HG02678 (cell line): ENCODE measurements around the gene SMIM1.

Source experiments
- ATAC-seq: cut with Tn5 transposase; IDR thresholded peaks from one replicate; pipeline ENCODE4 v1.9.1; 2021; ENCODE audit warnings: mild to moderate bottlenecking, moderate library complexity; ENCODE audit not compliant: unreplicated experiment

Gene SMIM1

GRCh38 chr1:3775490-3776230 lies 3.1 kb downstream of the SMIM1 start:
- no peak for ATAC-seq

DNA sequence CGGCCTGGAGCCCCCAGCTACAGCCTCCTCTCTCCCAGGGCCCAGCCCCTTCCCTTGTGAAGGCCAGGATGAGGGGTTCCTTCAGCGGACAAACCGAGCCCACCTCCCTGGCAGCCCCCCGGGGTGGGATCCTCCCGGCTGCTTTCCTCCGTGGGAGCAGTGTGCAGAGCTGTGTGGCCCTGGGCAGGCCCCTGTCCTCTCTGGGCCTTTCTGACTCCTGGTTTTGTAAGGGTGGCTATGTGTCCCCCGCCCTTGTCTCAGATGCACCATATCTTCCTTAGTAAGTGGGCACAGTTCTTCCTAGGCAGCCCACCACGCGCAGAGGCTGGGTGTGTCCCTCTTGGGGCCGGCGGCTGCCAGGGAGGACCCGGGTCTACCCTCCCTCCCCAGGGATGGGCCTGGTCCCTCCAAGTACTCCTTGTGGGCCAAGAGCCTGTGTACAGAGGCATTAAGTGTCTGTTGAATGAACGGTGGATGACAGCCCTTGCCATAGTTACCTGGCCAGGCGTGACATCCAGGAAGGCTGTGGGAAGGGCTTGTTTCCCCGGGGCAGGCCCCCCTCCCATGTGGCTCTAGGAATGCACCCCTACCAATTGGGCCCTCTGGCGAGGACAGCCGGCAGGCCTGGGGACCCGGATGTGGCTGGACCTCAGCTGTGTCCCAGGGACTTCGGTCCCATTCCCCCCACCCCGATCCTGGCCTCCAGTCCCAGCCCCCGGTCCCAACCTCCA lies 3.8 kb downstream of the SMIM1 start:
- no peak for ATAC-seq

DNA sequence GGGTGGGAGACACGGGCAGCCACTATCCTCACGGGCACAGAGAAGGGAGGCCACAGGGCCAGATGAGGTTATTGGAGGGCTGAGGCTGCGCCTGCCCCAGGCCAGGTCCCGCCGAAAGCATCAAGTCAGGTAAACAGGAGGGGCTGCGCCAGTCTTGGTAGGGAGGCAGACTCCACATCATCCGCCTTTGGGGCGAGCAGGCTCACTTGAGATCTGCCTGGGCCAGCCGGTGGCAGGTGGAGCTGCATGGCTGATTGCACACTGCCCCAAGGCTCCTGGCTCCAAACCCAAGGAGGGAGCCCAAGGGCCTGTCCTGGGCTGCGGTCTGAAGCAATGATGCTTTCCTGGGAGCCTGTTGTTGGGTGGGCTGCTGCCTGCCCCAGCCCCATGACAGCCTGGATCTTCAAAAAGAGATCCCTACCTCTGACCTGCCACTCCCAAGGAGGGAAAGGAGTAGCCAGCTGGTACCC lies 4.6 kb downstream of the SMIM1 start:
- ATAC-seq, result no peak

- no peak for ATAC-seq
Observed at GRCh38 chr1:3777647-3778589, 5.4 kb downstream of the SMIM1 start.

- no peak for ATAC-seq
Observed at GRCh38 chr1:3778590-3779264, 6.2 kb downstream of the SMIM1 start.

DNA sequence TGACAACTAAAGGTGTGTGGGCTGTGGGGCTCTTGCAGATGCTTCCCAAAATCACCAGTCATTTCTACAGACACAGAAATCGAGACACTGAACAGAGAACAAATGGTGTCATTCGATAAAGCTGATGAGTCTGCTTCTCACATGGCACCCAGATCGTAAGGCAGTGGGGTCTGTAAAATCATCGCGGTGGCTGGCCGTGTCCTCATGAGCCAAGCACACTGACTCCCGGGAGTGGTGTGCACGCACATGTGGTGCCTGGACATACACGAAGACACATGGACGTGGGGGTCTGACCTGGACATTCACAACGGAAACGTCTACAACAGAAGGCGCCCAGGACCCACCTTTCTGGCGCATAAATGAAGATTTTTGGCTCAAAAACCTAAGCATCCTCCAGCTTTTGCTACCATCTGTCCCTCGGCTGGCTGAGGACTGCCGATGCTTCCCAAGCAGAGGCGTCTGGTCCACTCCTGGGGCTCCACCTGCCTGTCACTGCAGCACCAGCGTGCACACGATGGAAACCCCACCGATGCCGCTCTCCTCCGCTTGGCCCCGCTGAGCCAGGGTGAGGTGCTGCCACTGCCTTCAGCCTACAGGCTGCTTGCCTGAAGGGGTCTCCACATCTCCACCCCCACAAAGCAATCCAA lies 6.8 kb downstream of the SMIM1 start:
- no peak for ATAC-seq

DNA sequence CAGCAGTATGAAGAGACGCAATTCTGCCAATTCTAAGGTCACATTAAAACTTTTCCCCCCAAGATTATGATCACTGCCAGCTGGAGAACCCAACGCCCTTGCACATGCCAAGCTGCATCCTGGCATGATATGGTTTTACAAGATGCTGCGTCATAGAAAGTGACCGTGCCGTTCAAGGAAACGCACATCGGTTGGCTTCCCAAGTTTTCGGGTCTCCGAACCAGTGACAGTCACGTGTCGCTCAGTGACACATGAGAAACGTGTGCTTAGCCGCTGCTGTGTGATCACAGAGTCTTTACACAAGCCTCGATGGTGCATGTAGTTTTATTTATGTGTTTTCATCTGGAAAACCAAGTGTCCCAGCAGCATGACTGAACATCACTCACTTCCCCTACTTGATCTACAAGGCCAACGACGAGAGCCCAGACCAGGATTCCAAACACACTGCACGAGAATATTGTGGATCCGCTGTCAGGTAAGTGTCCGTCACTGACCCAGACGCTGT lies 7.4 kb downstream of the SMIM1 start:
- no peak for ATAC-seq

GRCh38 chr1:3780901-3781300 lies 8.4 kb downstream of the SMIM1 start:
- ATAC-seq, result no peak

DNA sequence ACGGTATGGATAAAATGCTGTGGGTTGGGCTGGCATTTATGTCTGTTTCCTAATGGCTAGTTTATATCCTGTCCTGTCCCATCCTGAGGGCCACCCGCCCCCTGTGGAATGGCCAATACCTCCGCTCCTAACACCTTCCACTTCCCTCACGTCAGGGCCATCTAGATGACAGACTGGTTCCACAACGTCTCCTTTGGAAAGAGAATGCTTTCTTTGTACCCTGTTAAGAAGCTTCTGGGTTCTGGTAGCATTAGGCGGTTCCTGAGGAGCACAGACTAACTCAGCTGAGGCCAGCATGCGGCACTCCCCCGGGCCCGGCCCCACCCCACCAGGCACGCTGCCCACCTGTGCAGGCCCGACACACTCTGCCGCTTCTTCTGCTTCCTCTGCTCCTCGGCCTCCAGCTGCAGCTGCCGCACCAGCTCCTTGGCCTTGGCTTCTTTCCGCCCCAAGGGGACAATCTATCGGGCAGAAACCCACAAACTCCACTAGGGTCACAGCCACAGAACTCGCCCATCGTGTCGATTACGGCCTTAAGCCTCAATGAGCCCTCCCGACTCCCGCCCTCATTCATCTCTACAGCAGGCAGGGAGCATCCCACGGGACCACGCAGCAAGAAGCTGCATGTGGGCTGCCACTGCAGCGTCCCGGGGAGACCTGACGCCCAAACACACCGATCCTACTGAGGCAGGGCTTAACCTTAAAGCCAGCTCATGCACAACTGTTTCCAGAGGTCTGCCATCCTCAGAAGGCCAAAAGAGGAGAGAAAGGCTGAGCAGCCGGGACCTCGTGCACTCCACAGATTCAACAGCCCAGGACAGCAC lies 11.3 kb downstream of the SMIM1 start:
- ATAC-seq, result no peak

DNA sequence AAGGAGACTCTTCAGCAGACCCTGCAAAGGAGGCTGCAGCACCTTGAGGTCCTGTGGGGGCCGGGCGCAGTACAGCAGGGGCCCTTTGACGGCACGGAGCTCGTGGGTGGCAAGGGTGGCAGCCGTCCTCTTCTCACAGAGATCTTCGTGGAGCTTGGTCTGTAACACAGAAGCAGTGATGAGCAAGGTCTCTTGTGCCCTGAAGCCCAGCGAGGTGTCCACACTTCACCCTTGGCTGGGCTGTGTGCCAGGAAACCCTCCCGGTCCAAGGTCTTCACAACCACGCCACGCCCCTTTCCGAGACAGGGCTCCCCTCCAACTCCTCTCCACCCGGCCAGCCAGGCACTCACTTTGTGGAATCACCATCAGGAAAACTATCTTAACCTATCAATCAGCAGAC lies 12.5 kb downstream of the SMIM1 start:
- ATAC-seq, result no peak

DNA sequence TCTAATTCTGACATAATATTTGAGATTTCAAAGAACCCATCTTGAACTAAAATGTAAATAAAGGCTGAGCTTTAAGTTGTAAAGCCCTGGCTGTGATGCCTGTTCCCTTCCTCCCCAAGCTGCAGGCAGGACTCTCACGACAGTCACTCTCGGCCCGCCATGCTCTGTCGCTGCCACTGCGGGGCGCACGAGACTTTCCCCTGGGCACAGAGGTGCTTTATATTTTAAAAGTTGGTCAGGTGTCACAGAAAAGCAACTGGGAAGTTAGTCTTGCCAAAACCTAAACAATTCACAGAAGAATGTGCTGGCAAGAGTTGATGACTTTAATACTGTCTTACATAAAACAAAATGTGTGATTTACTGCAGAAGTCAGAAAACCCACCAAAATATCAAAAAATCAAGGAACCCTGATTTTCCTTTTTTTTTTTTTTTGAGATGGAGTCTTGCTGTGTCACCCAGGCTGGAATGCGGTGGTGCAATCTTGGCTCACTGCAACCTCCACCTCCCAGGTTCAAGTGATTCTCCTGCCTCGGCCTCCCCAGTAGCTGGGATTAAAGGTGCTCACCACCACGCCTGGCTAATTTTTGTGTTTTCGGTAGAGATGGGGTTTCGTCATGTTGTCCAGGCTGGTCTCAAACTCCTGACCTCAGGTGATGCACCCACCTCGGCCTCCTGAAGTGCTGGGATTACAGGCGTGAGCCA lies 13.1 kb downstream of the SMIM1 start:
- no peak for ATAC-seq

DNA sequence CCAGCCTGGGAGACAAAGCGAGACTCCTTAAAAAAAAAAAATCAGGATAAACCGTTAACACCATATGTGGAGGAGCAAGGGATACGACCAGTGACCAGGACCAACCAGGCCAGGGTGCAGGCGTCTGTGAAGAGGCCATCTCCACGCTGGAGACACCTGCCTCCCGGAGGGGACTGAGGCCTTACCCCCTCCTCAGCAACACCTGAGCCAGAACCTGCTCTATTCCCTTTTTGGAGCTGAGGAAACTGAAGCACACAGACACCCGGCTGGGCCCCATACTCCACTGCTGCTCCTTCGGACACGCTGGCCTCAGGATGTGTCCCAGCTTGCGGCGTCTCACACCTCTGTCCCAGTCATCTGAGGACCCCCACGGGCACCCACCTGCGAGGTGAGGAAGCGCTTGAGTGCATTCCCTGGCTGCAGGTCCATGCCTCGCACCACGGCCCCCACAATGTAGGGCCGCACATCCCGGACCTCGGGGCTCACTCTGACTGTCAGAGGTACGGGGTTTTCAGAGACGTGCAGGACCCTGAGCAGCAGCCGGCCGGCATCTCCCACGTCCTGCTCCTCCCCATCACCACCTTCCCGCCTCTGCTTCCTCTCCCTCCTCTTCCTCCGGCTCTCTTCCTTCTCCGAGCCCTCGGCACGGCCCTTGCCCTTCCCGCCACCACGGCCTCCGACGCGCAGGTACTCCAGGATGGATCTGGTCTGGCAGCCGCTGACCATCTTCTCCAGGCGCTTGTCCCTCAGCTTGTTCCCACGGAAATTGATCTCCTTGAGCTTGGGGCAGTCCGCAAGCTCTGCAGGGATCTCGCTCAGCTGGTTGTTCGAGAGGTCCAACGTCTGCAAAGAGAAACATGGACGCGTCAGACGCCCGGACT lies 14.2 kb downstream of the SMIM1 start:
- ATAC-seq, result no peak

- no peak for ATAC-seq
Observed at GRCh38 chr1:3787349-3787715, 14.8 kb downstream of the SMIM1 start.

- no peak for ATAC-seq
Observed at GRCh38 chr1:3787745-3788605, 15.4 kb downstream of the SMIM1 start.

- ATAC-seq, result no peak
Observed at GRCh38 chr1:3788756-3789420, 16.3 kb downstream of the SMIM1 start.
